Lung microvascular endothelial cell (primary cell): ENCODE measurements around the gene BCAS3. TPM values are rescaled to one million over a fixed set of nuclear protein-coding genes. Genes with fewer than 3 reads are reported as not detected.
A peak's percentile ranks its signal among the peaks of the same experiment; 100 is the strongest.

Source experiments
- DNase-seq, 2 donors: peaks; one replicate each; pipeline versions ENCODE4 v3.0.0 to v3.0.0-alpha.2; 2010; ENCODE audit warnings: low read depth in 2 of 2
- total RNA-seq: library from RNA; depleted of rRNA; stranded (reverse); fragments of >200 nt; gene quantifications from 2 replicates; pipeline ENCODE4 v1.2.1, GENCODE V29; 2014

Gene BCAS3
- total RNA-seq, 1 donor from 2014 or later, result 17.9 TPM

DNA sequence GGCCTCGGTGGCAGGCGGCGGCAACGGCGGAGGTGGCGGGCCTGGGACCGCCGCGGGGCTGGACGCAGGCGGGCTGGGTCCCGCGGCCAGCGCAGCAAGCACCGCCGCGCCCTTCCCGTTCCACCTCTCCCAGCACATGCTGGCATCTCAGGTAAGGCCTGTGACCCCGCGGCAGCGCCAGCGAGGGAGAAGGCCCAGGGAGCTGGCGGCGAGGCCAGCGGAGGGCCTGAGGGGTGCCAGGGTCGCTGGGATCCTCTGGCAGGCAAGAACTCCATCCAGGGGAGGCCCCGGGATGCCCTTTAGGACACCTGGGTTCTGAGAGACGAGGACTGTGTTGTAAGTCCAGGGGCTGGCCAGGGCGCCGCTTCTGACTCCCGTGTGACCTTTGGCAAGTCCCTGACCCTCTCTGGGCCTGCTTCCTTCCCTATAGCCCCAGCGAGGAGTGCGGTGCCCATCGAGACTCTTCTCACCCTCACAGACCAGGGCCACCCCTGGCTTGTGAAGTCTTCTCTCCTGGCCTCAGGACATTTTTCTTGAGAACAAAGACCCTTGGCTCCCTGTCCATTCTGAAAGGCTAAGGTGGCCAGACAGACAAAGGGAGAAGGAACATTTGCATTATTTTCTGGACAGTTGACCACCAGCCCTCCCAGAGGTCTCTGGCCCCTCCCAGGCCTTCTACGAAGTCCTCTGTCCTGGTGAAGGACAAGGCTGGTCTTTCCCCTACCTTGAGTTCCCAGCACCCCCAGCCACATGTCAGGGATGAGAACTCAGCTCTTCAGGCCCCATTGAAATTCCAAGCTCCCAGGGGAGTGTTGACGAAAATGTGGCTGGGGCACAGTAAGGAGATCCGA, 728.3 kb downstream of the BCAS3 start:
- no peak for DNase-seq

DNA sequence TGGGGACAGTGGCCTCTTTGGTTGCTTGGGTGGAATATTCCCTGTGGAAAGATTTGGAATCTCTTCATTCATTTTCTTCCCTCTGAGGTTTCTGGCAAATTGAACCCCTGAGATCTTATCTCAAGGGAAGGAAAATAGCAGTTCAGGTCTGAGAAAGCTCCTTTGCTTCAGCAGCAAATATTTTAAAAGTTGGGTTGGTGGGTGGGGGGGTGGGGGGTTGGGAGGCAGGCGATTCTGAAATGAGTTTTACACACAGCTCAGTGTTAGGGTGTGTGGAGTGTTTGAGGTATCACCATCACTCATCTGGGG, 728.8 kb downstream of the BCAS3 start:
- DNase-seq, result no peak

DNA sequence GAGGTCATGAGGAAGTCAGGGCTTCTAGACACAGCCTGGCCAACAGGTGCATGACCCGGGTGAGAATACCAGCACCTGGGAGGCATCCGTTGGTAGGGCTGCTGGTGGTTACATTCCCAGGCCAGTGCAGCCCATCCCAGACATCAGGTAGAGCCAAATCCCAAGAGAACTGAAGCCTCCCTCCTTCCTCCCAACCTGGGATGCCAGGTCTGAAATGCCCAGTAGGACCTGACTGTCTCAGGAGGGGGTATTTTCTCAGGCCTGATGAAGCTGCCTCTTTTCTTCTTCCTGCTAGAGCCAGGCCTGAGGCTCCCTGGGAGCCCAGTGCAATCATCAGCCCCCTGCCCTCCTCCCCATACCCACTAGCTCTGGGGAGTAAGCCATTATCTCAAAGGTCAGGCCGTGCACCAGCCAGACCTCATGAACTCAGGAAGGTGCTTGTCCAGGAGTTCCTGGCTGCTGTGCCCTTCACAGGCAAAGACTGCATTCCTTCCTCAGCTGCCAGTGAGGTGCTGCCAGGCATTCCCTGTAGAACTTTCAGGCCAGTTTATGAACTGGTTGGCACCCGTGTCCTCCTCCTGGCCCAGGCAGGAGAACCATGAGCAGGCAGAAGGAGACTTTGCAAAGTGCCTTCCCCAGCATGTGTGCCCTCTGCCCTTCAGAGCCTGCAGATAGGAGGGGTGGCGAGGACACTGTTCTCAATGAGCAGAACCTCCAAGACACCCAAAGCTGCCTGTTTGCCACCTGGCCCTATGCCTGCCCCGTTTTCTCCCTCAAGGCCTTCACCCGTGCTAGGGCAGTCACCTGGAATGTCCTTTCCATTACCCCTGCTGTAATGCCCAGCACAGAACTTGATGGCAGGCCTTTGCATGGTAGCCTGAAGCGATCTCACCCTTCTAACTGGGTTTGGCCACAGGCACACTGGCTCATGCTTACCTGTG, 729.6 kb downstream of the BCAS3 start:
- no peak for DNase-seq

- DNase-seq, result no peak
Measured at GRCh38 chr17:61408151-61409041, 730.7 kb downstream of the BCAS3 start.

DNA sequence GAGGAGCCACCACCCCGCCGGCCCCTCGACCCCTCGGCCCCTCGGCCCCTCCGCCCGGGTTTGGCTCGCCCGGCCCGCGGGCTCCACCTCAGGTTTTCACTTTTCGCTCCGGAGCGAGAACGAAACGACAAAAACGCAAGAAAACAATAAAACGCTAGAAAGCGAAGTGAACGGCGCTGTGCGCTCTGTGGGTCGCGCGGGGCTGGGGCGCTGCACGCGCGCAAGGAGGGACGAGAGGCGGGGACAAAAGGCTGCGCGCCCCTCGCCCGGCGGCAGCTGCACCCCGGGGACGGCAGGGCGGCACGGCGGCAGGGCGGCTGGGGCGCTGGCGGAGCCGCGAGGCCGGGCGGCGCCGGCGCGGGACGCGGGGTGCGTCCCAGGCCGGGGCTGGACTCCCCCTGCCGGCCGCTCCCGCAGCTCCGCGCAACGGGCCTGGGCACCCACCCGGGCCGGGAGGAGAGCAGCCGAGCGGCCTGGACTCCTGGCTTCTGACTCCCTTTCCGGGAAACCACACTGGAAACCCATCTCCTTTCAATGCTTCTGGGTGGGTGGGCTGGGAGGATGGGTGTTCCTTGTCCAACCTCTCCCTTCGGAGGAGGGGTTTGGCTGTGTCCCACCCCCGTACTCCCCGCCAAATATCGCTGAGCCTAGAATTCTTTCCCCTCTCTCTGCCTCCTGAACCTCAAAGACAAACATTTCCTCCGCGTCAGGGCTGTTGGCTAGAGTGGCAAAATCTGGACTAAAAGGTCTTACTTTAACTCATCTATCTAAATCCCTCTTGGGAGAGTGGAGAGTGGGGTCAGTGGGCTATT, 731.9 kb downstream of the BCAS3 start:
- DNase-seq, result peak; percentile 55 to 58

DNA sequence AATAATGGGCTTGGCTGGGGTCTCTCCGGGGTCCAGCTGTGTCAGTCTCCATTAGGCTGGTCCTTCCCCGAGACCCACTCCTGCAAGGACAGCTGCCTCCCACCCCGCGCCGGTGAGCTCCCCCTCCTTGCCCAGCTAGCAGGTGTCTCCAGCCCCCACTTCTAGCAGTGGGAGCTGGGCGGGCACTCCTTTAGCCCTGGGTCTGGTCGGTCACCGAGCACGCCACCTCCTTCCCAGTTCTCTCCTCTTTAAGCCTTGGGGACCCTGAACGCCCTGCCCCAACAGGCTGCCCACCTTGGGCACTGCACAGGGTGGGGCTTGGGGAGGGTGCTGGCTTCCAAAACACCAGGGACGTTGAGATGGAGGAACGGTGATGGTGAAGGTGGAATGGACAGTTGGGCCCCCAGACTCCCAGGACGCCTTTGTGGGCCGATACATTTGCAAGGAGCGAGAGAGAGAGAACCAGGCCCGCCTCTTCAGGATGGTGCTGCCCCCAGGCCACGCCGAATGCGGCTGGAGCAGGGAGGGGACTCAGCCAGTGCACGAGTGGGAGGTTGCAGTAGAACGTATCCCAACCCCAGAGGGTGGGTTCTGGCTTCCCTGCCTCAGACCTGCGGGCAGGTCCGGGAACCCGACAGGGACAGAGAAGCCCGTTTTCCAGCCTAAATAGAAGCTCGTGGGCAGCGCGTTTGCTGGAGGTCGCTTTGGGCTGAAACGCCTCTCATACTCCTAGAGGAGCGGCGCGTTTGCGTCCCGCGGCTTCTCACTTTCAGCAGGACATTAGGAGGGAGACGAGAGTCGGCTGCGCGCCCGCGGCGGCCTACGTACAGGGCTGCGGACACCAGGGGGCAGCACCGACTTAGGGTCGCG, 732.7 kb downstream of the BCAS3 start:
- DNase-seq, result peak; percentile 76 to 80

DNA sequence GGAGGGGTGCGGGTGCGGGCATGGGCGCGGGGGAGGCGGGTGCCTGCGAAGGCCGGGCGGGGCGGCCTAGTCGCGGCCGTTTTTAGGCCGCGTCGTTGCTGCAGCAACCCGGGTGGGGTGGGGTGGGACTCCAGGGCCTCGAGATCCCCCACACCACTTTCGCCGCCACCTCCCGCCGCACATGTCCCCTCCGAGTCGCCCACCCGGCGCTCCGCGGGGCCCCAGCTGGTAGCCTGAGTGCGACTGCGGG, 733.3 kb downstream of the BCAS3 start:
- no peak for DNase-seq

- peak; percentile 30 to 38 for DNase-seq
Measured at GRCh38 chr17:61411261-61412142, 733.9 kb downstream of the BCAS3 start.

DNA sequence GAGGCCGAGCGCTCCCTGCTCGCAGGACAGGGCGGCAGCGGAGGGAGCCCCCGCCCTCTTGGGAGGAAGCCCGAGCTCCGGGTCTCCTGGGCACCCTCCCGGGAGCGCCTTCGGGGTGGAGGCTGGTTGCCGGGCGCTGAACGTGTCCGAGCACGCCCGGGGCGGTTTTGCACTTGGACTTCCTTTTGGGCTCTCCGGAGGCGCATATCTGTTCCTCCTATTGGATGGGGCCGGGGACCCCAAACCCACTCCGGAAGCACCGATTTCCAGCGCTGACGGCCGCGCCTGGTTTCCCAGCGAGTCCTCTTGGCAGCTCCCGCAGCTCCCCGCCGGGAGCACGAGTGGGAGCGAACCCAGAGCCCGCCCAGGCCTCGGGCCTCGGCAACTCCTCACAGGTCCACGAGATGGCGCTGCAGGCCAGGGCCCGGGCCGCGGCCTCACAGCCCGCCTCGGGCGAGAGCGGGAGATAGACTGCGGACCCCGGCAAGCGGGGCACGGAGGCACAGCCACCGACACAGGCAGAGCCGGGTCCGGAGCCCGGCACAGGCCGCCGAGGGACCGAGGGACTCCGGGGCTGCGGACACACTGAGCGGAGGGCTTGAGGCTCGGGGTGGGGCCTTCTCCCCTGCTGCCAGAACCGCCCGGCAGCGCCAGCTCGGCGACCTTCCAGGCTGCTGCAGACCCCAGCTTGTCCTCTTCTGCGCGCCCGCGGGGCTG, 734.6 kb downstream of the BCAS3 start:
- DNase-seq, result peak; percentile 73 to 78

DNA sequence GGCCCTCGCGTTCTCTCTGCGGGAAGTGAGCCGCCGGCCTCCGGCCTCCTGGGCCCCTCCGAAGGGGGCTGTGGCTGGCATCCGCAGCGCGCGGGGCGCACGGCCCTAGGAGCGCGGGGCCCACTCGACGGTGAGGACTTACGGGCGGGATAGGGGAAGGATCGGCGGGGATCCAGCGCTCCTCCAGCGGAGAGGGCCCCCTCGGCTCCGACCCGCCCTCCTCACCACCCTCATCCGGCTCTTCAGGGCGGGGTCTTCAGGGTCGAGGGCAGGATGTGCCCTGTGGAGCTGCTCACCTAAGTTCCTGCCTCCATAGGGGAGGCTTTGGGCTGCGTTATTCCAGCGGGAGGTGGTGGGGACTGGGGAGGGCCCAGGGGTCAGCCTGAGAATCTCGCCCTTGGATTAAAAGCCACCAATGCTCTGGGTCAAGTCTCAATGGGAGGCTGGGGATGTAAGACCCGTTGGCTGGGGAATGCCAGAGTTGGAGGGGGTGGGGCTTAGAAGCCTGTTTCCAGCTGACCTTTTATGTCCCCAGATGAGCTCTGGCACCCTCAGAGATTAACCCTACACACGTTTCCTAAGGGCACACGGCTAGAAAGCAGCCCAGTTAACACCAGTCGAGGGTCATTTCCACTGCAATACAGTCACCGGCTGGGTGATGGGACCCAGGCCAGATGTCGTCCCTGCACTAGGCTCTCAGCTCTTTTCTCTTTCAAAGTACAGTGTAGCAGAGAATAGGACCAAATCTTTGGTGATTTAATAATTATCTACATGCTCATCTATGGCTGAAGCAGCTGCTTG, 735.4 kb downstream of the BCAS3 start:
- no peak for DNase-seq

DNA sequence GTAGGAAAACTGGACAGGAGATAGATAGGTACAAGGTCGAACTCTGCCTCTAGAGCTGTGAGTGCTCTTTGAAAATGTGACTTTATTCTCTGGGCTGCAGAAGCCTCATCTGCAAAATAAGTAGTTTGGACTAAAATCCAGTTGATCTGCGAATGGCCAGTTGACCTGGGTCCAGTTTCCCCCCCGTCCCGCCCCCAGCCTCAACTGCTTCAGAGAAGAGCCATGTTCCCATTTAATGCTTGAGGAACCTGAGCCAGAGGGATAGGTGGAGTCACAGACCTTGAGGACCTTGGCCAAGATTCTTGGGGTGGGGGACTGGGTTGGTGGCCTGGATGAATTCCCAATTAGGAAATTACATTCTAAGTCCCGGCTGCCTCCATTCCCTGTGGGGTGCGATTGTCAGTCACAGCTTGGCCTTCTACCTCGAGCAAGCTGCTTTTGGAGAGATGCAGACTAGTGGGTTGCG, 736.0 kb downstream of the BCAS3 start:
- no peak for DNase-seq

DNA sequence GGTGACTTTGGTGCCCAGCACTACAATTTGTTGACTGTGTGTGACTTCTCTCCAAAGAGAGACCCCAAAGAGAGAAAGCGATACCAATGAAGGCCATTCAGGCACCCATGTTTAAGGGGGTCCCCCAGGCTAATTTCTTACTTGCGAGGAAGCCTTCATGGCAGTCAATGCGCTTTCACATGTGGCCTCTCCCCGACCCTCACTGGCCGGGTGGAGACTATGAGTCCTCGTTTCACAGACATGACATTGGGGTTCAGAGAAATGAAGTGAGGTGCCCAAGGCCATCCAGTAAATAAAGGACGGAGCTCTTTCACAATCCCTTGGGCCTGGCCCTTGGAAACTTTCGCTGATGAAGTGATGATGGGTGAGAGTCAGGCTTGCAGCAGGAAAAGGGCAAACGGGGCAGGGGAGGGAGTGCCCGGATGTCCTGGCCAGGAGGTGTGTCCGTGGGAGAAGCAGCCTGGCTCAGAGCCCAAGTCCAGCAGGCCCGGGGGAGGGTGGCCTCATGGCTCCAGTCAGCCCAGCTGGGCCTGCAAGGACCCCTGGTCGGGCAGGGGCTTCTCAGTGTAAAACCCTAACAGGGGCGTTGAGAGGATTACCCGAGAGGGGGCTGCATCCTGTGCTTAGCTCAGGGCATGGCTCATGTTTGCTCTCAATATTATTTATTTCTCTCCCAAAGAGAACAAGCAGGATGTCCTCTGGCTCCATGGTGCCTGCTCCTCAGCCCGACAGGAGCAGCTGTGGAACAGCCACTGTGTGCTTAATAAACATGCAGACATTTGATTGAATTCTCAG, 736.7 kb downstream of the BCAS3 start:
- no peak for DNase-seq

DNA sequence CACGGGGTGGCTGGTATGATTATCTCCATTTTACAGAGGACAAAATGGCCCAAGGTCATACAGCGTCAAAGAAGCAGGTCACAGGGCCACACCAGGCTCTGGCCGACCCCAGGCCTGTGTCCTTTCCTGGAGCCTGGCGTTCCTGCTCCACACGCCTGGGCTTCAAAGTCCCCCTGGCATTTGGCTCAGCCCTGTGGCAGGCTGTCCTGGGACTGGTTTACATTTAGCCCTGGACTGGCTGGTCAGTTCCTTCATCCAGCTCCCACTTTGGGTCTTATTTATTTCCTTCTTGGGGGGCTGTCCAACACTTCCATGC, 737.2 kb downstream of the BCAS3 start:
- DNase-seq, result no peak

GRCh38 chr17:61415374-61416210, 737.9 kb downstream of the BCAS3 start:
- no peak for DNase-seq

GRCh38 chr17:61416211-61416539, 738.5 kb downstream of the BCAS3 start:
- DNase-seq, result no peak
